Right lobe of liver (tissue), 4 donors: ENCODE measurements around the gene ALDH3A2.
"Not testable (repeated sequence)": the region's sequence is repeated elsewhere in the genome, so short reads cannot be mapped to it uniquely, and the experiment has no call there.

ENCODE experiments used
- CTCF ChIP-seq, 4 donors: fragments of 200-600 bp in 3 of 4; fragments of 450-650 bp in 1 of 4; IDR thresholded peaks; one replicate each; pipeline versions ENCODE4 v1.5.1 to v1.8.0; 2016 to 2022; ENCODE audit warnings: antibody characterized with exemption in 4 of 4, mild to moderate bottlenecking in 2 of 4
- POLR2A ChIP-seq: fragments of 450-650 bp; IDR thresholded peaks from one replicate; pipeline ENCODE4 v1.6.1; 2017; ENCODE audit warnings: antibody characterized with exemption, mild to moderate bottlenecking
- donor health status: DM: no; HTN: no; CAD: no.
- donor health status: DM: no; HTN: no; CAD: no.
- donor health status: DM: no; HTN: yes; CAD: no.

GRCh38 chr17:19669680-19670079, 21.1 kb downstream of the ALDH3A2 start:
- TF ChIP-seq POLR2A; CTCF (IDR thresholded peaks at IDR 0.05): not testable (repeated sequence)
